OCI-LY1 (cell line): ENCODE results near the gene BASP1.

Source experiments
- CTCF ChIP-seq: fragments of 200-600 bp; sonication (generic), shearing (Covaris generic); IDR thresholded peaks from 2 replicates; pipeline ENCODE4 v1.5.1; 2017; ENCODE audit warnings: mild to moderate bottlenecking, antibody characterized with exemption, low read length, moderate library complexity, mixed read lengths
- EZH2 ChIP-seq: fragments of 200-600 bp; sonication (generic), shearing (Covaris generic); IDR thresholded peaks from 2 replicates; pipeline ENCODE4 v1.8.0; 2017; ENCODE audit warnings: borderline replicate concordance, mixed run types, mild to moderate bottlenecking, antibody characterized with exemption, low read length, moderate library complexity, mixed read lengths

GRCh38 chr5:17233488-17233887 lies 16.1 kb downstream of the BASP1 start:
- TF ChIP-seq CTCF (no peak), EZH2 (no peak)
